Dermis lymphatic vessel endothelial cell (primary cell): Measurements from ENCODE around the gene PNISR. TPM values are rescaled to one million over a fixed set of nuclear protein-coding genes. Genes with fewer than 3 reads are reported as not detected.

Source experiments
- total RNA-seq: library from RNA; depleted of rRNA; stranded (reverse); fragments of >200 nt; gene quantifications from 2 replicates; pipeline ENCODE4 v1.2.1, GENCODE V29; 2014

Gene PNISR, protein sequence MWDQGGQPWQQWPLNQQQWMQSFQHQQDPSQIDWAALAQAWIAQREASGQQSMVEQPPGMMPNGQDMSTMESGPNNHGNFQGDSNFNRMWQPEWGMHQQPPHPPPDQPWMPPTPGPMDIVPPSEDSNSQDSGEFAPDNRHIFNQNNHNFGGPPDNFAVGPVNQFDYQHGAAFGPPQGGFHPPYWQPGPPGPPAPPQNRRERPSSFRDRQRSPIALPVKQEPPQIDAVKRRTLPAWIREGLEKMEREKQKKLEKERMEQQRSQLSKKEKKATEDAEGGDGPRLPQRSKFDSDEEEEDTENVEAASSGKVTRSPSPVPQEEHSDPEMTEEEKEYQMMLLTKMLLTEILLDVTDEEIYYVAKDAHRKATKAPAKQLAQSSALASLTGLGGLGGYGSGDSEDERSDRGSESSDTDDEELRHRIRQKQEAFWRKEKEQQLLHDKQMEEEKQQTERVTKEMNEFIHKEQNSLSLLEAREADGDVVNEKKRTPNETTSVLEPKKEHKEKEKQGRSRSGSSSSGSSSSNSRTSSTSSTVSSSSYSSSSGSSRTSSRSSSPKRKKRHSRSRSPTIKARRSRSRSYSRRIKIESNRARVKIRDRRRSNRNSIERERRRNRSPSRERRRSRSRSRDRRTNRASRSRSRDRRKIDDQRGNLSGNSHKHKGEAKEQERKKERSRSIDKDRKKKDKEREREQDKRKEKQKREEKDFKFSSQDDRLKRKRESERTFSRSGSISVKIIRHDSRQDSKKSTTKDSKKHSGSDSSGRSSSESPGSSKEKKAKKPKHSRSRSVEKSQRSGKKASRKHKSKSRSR
- 50.1 and 57.2 TPM in 2 replicates for total RNA-seq

DNA sequence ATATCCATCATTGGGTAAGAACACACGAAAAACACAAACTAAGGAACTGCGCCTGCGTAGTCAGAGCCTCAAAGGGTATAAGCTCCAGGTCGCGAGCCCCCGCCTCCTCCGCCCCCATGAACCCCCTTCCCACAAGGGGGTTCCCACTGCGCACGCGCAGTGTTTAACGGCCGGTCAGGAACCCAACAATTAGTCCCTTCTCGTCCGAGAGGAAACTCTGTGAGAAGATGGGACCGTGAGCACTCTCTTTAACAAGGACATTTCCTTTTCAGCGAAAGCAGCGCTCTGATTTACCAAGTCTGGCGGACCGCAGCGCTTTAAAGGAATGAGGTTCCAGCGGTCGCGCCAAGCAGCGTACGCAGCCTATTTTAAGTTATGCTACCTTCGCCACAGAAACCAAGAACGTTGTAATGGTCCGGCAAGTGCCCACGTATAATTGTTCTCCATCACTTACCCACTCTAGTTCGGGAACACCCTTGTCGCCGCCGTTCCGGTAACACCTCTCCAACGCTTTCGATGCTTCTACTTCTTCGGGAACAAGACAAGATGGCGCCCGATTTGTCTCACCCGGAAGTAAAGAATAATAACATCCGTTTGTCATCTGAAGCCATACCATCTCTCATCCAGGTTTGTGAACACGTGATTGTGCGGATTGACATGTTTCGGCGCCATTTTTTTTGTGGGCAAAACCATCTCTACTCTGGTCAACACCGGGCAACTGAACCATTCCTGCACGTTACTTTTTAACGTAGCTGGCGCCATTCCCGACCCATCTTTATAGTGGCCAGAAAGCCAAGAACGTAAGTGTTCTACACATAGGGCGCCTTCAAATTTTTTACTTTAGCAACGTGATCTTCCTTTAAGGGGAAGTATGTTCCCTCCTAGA is at the start of gene PNISR:
TSS of gene PNISR (minus strand) at position 548 of the 886 bp plus-strand sequence. CDS start 10,649 bp downstream, outside the sequence.

DNA sequence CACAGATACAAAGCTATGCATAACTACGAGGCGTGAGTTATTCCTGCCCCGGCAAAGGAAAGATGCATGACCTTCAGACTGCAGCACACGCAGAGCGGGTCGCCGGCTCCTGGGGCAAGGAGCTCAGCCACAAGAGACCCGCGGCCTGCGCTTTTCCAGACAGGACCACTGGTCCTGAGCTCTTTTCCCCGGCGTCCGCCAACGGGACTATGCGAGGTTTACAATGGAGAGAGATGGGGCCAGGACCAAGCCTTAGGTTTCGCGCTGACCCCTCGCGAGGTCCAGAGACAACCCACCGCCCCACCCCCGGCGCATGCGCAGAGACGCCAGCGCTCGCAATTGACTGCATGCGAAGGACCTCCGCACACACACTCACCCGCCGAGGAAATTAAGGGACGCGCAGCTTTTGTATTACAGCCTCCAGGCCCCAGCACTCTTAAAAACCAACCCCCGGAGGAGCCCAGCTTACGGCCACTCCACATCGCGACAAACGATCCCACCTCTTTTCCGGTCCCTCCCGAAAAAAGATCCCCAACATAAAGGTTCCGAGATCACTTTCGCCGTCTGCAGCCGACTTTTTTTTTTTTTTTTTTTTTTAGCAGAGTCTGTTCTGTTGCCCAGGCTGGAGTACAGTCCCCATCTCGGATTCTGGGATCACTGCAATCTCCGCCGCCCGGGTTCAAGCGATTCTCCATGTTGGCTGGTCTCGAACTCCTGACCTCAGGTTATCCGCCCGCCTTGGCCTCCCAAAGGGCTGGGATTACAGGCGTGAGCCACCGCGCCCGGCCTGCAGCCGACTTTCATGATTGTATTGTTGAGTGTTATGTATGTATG is 31.2 kb downstream of the PNISR start, which contains the start of gene COQ3:
TSS of gene COQ3 (minus strand) at position 498 of the 834 bp plus-strand sequence. CDS start at position 482, 16 bp downstream.

DNA sequence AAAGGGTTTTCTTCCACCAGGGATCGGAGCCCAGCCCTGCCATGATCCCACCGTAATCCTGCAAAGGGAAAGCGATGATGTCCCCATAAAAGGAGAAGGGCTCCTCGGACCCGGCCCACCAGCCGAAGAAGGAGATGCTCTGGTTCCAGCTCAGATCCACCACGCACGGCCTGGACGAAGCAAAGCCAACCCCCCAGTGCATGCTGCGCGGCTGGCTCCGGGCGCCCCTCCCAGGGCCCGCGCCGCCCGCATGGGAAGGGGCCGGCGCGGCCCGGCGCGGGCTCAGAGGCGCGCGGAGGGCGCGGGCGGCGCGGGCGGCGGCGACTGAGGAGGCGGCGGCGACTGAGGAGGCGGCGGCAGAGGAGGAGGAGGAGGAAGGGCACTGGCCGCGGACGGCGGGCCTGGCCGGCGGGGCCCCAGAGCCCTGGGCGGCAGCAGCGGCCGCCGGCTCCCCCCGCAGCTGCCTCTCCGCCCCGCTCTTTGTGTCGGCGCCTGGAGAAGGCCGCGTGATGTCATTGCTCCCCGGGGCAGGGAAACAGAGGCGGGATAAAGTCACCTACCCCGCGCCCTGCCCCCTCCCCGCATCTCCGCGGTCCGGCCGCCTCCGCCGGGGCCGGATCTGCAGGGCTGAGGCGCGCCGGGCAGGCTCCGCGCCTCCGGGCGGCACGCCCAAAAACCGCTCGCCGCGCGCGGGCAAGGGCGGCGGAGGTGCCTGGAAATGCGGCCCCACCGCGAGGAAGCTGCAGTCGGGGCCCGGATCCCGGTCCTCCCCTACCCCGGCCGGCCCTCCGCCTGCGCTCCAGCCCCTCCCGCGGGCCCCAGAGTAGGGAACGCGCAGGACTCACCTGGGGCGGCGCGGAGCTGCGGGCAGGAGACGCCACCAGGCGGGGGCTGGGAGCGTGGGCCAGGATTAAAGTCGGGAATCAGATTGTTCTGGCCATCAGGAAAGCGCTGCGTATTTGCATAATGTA is 75.7 kb downstream of the PNISR start, which contains the start of gene FAXC:
TSS of gene FAXC (minus strand) at position 504 of the 971 bp plus-strand sequence. CDS start at position 202, 302 bp downstream.

Other genes with a start within 250 kb of the PNISR start
- gene FAXC, start 75.6 kb downstream of the PNISR start, total RNA-seq, result 0.65 and 0.86 TPM in 2 replicates
- 2.9 and 4.4 TPM in 2 replicates for gene COQ3, start 31.1 kb downstream of the PNISR start, total RNA-seq
- 9.3 and 14.6 TPM in 2 replicates for gene USP45, start 90.1 kb upstream of the PNISR start, total RNA-seq
- gene CCNC, start 143.4 kb upstream of the PNISR start, total RNA-seq, result 71.2 and 95.1 TPM in 2 replicates
- gene PRDM13, start 181.5 kb upstream of the PNISR start, total RNA-seq, result not detected in 2 replicates